OCI-LY3 (cell line): Measurements from ENCODE around the gene TMEM178A.
"Not testable (repeated sequence)": the region's sequence is repeated elsewhere in the genome, so short reads cannot be mapped to it uniquely, and the experiment has no call there.

Source experiments
- H2AFZ ChIP-seq: fragments of 200-600, 300-600 bp; shearing (Covaris generic); 2 replicates; pipeline ENCODE4 v1.6.0; 2014; ENCODE audit warnings: antibody characterized with exemption, low read depth, low read length
- H3K27ac ChIP-seq: fragments of 200-600, 300-600 bp; sonication (generic); 2 replicates; pipeline ENCODE4 v1.5.1; 2014; ENCODE audit warnings: mild to moderate bottlenecking, low read length, moderate library complexity, mixed read lengths
- H3K27me3 ChIP-seq: fragments of 200-600, 300-600 bp; sonication (generic); 2 replicates; pipeline ENCODE4 v1.6.1; 2014; ENCODE audit warnings: low read depth, low read length, mixed read lengths
- H3K36me3 ChIP-seq: fragments of 200-600, 300-600 bp; sonication (generic); replicated peaks from 2 replicates; pipeline ENCODE3; 2014; ENCODE audit warnings: low read depth, low read length, mixed read lengths
- H3K4me1 ChIP-seq: fragments of 300-600, 200-600 bp; sonication (generic); 2 replicates; pipeline ENCODE4 v1.6.1; 2014; ENCODE audit warnings: low read length, mixed read lengths
- H3K4me2 ChIP-seq: fragments of 200-600, 300-600 bp; sonication (generic); 2 replicates; pipeline ENCODE4 v1.6.1; 2014; ENCODE audit warnings: low read length, mixed read lengths
- H3K4me3 ChIP-seq: fragments of 300-600, 200-600 bp; sonication (generic); 2 replicates; pipeline ENCODE4 v1.5.1; 2014; ENCODE audit warnings: antibody characterized with exemption, mild to moderate bottlenecking, low read length, moderate library complexity
- H3K79me2 ChIP-seq: fragments of 300-600, 200-600 bp; shearing (Covaris generic); 2 replicates; pipeline ENCODE4 v1.6.1; 2014; ENCODE audit warnings: mild to moderate bottlenecking, low read length, mixed read lengths
- H3K9ac ChIP-seq: fragments of 300-600, 200-600 bp; shearing (Covaris generic); 2 replicates; pipeline ENCODE4 v1.6.0; 2014; ENCODE audit warnings: mild to moderate bottlenecking, low read length, moderate library complexity
- H3K9me3 ChIP-seq: fragments of 200-600, 300-600 bp; shearing (Covaris generic); 2 replicates; pipeline ENCODE4 v1.6.1; 2014; ENCODE audit warnings: low read length, mixed read lengths; ENCODE audit not compliant: insufficient read depth
- H4K20me1 ChIP-seq: fragments of 200-600, 300-600 bp; sonication (generic); 2 replicates; pipeline ENCODE4 v1.6.1; 2016; ENCODE audit warnings: low read length, mixed read lengths; ENCODE audit not compliant: insufficient read depth
- CTCF ChIP-seq: fragments of 200-600, 300-600 bp; sonication (generic); IDR thresholded peaks from 2 replicates; pipeline ENCODE4 v1.5.1; 2014; ENCODE audit warnings: antibody characterized with exemption, low read length, low read depth
- EZH2phosphoT487 ChIP-seq: fragments of 200-600 bp; shearing (Covaris generic); IDR thresholded peaks from 2 replicates; pipeline ENCODE4 v1.6.1; 2018; ENCODE audit warnings: antibody characterized with exemption, mixed run types, low read depth

The TMEM178A gene

GRCh38 chr2:39647104-39647765, 18.5 kb upstream of the TMEM178A start:
- no peaks in the 10 kb centered on the region for H3K36me3 ChIP-seq
- H2AFZ ChIP-seq, result no peak overlapping the region
- no peak overlapping the region for H3K4me2 ChIP-seq
- H3K79me2 ChIP-seq, result no peaks in the 10 kb centered on the region
- 0 out of 2 replicates have a peak, but pooled peaks cover under 1% of the 10 kb centered on the region for H3K27me3 ChIP-seq
- H3K27ac ChIP-seq, result no peak overlapping the region
- H4K20me1 ChIP-seq, result no peaks in the 10 kb centered on the region
- no peak overlapping the region for H3K9ac ChIP-seq
- H3K4me3 ChIP-seq, result no peak overlapping the region
- H3K4me1 ChIP-seq, result no peaks in the 10 kb centered on the region
- TF ChIP-seq CTCF, result no peak
- no peak for TF ChIP-seq EZH2phosphoT487
- H3K9me3 ChIP-seq, result no peaks in the 10 kb centered on the region

GRCh38 chr2:39648580-39648979, 17.1 kb upstream of the TMEM178A start:
- no peaks in the 10 kb centered on the region for H3K9me3 ChIP-seq

GRCh38 chr2:39649511-39649910, 16.2 kb upstream of the TMEM178A start:
- Histone ChIP-seq H3K27ac (no peak overlapping the region), H3K4me3 (no peak overlapping the region), H3K4me2 (no peak overlapping the region), H3K79me2 (no peaks in the 10 kb centered on the region), H3K9me3 (no peaks in the 10 kb centered on the region), H2AFZ (no peak overlapping the region), H3K4me1 (no peaks in the 10 kb centered on the region), H3K9ac (no peak overlapping the region), H3K27me3 (no peaks in the 10 kb centered on the region), H4K20me1 (no peaks in the 10 kb centered on the region), H3K36me3 (no peaks in the 10 kb centered on the region)
- TF ChIP-seq CTCF, result no peak
- no peak for TF ChIP-seq EZH2phosphoT487

More at GRCh38 chr2:39648580-39648979, 17.1 kb upstream of the TMEM178A start:
- no peaks in the 10 kb centered on the region for H3K27me3 ChIP-seq
- H4K20me1 ChIP-seq, result no peaks in the 10 kb centered on the region
- no peak overlapping the region for H3K27ac ChIP-seq
- no peak overlapping the region for H3K9ac ChIP-seq
- no peak overlapping the region for H3K4me3 ChIP-seq
- no peaks in the 10 kb centered on the region for H3K79me2 ChIP-seq
- H3K4me1 ChIP-seq, result no peaks in the 10 kb centered on the region
- no peak overlapping the region for H3K4me2 ChIP-seq
- H3K36me3 ChIP-seq, result no peaks in the 10 kb centered on the region
- H2AFZ ChIP-seq, result no peak overlapping the region
- TF ChIP-seq EZH2phosphoT487 (no peak), CTCF (no peak)

- H3K36me3 ChIP-seq, result no peaks in the 10 kb centered on the region
- TF ChIP-seq CTCF, result no peak
- no peak for TF ChIP-seq EZH2phosphoT487
- H3K4me1 ChIP-seq, result no peaks in the 10 kb centered on the region
Measured at GRCh38 chr2:39650468-39650867, 15.2 kb upstream of the TMEM178A start.

GRCh38 chr2:39656215-39656614, 9.5 kb upstream of the TMEM178A start:
- not testable (repeated sequence) for H3K27ac ChIP-seq, H3K79me2 ChIP-seq, H4K20me1 ChIP-seq, H3K9ac ChIP-seq, H2AFZ ChIP-seq, H3K36me3 ChIP-seq, H3K4me2 ChIP-seq, H3K4me3 ChIP-seq, H3K9me3 ChIP-seq, H3K4me1 ChIP-seq, H3K27me3 ChIP-seq

More at GRCh38 chr2:39650468-39650867, 15.2 kb upstream of the TMEM178A start:
- Histone ChIP-seq H3K4me3 (no peak overlapping the region), H3K4me2 (no peak overlapping the region), H3K9me3 (no peaks in the 10 kb centered on the region), H4K20me1 (no peaks in the 10 kb centered on the region), H3K79me2 (no peaks in the 10 kb centered on the region), H3K27me3 (no peaks in the 10 kb centered on the region), H3K27ac (no peak overlapping the region), H3K9ac (no peak overlapping the region), H2AFZ (no peak overlapping the region)
